GM23248 (cell line): ENCODE data around the gene FAXC.

Source experiments
- EZH2 ChIP-seq: fragments of 200-600 bp; sonication (generic); IDR thresholded peaks from 2 replicates; pipeline ENCODE4 v1.6.1; 2018; ENCODE audit warnings: antibody characterized with exemption, mild to moderate bottlenecking; ENCODE audit not compliant: insufficient read depth, poor library complexity, severe bottlenecking
- EZH2phosphoT487 ChIP-seq: fragments of 200-600 bp; sonication (generic); IDR thresholded peaks from 2 replicates; pipeline ENCODE4 v1.6.1; 2018; ENCODE audit warnings: antibody characterized with exemption, moderate library complexity, mild to moderate bottlenecking, low read depth; ENCODE audit not compliant: insufficient read depth

DNA sequence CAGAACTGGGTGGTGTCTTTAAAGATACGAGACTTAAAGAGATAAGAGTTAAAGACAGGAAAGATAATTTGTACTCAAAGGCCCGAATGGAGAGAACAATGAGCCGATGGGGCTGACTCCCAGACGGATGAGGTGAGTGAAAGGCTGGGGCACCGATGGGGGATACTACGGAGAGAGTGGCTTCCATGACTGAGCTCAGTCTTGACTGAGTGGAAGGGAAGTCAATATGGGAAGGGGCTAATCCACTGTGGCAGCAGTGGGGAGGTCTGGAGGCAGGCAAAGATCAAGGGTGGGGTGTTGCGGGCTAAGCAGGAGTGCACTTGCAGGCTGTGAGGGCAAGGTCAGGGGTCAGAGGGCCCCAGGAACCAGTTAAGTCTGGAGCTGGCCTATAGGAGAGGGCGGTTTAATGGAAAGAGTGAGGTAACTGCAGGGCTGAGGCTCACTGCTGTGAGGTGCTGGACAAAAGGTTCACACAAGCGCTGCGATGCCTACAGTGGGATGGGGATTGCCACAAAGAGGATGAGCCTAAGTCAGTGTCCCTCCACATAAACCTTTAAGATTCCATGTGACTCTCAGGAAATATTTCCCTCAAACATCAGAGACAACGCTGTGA is 42.1 kb downstream of the FAXC start:
- TF ChIP-seq EZH2 (no peak), EZH2phosphoT487 (no peak)
